CD4-positive, alpha-beta T cell treated with Interleukin-17A for 1 hour (primary cell): ENCODE data around the gene ANKRD55.
"Not testable (repeated sequence)": the region's sequence is repeated elsewhere in the genome, so short reads cannot be mapped to it uniquely, and the experiment has no call there.

Experiments
- DNase-seq: peaks from one replicate; pipeline ENCODE4 v3.0.0-alpha.2; 2020

ANKRD55 gene

DNA sequence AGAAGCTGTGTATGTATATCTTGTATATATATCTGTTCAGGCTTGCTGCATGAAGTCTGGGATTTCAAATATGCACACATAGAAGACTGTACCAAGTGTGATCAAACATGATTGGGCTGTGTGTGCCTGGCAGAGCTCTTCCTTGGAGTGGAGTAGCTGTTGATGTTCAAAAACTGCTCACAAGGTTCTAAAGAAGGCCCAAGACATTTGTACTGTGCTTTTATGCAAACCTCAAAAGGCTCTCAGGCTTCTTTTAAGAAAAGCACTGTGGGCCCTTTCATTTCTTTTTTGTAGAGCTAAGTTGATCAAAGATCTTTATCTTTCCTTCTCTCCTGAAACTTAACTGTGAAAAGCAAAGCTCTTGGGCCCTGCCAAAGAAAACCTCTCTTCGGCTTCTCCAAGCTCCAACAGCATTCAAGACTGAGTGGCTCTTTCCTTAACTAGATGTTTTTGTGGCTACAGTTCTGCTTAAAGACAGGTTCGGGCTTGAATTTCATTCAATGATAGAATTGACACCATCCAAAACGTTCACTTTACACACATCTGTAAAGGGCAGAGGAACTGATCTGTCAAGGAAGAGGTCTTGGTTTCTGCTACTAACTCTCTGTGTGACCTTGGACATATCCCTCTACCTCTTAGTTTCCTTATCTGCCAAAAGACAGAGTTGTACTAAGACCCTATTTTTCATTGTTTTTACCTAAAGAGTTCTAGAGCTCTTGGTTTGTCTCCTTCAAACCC, 132.5 kb downstream of the ANKRD55 start:
- DNase-seq, result peak; percentile 13

DNA sequence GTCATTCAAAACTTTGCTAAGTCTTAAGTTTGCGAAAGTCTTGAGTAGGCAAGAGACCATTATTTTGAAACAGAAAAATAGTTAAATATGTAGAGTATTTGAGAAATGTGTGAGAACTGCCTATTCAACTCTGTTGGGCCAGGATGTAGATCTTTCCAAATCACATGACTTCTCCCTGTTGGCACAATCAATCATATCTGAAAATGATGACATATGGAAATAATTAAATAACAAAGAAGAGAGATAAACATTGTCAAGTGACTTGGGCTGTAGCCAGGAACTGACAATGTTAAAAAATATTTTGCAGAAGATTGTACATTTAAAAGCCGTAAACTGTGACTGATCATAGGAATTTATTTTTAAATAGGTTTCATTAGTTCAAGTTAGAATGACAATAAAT, 133.8 kb downstream of the ANKRD55 start:
- no peak for DNase-seq

DNA sequence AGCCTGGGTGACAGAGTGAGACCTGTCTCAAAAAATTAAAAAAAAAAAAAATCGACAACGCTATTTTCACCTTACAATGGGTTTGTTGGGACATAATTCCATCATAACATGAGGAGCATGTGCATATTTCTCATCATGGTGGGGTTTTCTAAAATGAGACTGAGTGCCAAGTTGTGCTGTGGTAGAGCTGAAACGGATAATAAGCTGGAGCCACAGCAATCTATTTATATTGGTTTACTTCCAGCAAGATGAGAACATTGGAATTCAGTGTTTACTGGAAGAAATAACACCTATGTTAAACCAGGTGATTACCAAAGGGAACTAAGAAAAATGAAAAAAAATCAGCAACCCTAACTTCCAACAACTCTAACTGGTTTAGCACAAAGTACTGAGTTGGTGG, 136.1 kb downstream of the ANKRD55 start:
- no peak for DNase-seq

DNA sequence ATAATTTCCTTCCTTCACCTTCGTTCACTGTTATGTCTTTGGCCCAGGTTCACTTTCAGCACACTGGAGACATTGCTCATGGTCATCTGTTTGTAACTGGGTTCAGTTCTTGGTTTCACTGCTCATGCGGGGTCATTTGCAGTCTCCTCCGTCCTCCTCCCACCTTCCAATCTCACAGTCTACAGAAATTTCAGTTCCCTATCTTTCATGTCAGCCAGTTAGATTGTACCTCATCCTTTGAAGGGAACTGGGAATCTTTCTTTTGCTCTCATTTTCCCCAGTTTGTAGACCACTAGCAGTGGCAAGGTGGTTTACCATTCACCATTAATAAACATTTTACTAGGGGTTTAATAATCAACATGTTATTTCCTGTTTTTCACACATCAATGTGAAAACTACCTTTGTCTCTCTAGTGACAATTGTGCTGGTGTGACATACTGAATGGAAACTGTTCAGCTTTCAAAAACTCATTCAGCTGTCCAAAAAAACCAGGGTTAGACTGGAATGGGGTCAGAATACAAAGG, 137.5 kb downstream of the ANKRD55 start:
- no peak for DNase-seq

- peak; percentile 18 for DNase-seq
These were observed 138.4 kb downstream of the ANKRD55 start for GRCh38 chr5:56094579-56095361.

DNA sequence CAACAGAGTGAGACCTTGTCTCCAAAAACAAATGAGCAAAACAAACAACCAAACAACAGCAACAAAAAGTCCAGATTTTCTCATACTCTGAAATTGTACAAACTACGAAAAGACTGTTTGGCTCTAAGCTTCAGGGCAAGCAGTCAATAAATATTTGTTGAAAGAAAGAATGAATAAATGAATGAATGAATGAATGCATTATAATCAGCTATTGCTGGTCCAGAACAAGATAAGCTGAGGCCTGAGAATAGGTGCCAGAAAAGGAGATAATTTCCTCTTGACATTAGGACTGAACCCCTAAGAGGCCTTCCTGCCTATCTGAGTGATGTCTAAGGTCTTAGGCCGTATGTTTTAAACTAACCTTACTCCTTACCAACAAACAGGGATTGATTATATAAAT, 139.2 kb downstream of the ANKRD55 start:
- DNase-seq, result no peak

DNA sequence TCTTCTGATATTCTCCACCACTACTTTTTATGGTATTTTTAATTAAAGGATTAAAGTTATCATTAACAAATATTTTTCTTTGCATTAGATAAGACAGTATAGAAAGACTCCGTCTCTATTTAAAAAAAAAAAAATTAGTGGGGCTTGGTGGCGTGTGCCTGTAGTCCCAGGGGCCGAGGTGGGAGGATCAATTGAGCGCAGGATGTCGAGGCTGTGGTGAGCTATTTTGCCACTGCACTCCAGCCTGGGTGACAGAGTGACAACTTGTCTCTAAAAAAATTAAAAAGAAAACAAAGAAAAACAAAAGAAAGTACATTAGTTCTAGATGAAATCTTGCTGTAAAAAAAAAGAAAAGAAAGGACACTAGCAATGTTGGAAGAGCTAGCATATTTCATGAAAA, 141.0 kb downstream of the ANKRD55 start:
- DNase-seq, result no peak

- no peak for DNase-seq
These were observed 141.5 kb downstream of the ANKRD55 start for GRCh38 chr5:56091664-56092063.

DNA sequence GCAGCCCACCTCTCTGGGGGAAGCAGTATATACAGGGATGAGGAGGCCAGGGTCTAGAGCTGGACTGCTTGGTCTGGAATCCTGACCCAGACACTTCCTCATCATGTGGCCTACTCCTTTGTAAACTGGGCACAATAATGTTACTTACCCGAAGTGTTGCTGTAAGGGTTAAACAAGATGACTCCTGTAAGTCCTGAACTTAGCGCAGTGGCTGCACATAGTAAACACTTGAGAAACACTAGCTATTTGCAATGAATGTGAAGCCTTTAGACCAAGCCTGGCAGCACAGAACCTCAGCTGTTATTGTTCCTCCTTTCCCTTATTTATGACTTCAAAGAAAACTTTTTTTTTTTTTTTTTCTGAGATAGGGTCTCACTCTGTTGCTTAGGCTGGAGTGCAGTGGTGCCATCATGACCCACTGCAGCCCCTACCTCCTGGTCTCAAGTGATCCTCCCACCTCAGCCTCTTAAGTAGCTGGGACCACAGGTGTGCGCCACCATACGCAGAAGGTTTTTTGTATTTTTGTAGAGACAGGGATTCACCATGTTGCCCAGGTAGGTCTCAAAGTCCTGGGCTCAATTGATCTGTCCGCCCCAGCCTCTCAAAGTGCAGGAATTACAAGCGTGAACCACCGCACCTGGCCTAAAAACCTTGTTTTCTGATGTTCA, 142.2 kb downstream of the ANKRD55 start:
- DNase-seq, result no peak

DNA sequence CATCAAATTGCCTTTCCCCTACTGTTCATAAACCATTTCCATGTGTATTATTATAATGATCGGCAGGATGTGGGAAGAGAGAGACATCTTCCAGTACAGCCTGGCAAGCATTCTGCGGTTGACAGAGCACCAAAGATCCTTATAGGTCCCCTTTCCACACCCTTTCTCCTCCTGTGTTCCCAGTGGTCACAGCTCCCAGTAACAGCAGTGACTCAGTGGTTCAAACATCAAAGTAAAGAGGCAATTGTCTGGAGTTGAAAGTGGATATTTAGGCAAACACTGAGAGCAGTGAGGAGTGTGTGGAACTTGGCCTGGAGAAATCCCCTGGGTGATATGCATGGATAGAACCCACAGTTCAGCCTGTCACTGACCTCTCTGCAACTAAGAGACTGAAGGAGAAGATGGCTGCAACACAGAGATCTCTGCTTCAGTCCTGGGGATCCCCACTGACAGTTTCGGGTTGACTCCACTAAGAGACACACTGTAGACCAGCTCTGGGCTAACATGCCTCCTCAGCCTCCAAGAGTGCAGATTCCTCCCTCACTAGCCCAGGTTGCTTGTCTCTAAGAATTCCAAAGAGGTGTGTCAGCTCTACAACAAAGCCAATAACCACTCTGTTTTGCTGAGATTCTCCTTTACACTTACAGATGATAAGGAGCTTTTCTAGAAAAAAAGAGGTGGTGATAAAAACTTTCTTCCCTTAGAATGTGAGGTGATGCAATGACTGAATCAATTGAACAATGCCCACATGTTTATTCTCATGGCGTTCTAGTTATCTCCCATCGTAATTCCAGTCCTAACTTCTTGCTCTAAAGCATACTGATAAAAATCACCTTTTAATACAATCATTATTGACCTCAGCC, 143.9 kb downstream of the ANKRD55 start:
- DNase-seq, result no peak

GRCh38 chr5:56088431-56088949, 144.6 kb downstream of the ANKRD55 start:
- DNase-seq, result no peak

DNA sequence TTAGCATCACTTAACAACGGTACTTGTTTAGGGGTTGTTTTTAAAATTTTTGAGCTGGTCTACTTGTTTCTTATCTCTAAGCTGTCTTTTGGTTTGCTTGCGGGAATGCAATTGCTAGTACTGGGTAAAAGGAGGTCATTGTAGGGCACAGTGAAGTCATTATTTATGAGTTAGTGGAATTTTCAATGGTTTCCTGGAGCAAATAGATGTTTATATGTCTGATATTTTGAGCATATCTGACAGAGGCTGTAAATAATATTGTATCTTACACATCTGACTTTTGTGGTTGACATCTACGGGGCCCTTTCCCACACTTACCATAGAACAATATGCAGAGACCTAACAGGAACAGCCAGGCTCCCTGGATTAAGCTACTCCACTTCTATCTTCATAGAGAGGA, 147.9 kb downstream of the ANKRD55 start:
- no peak for DNase-seq

DNA sequence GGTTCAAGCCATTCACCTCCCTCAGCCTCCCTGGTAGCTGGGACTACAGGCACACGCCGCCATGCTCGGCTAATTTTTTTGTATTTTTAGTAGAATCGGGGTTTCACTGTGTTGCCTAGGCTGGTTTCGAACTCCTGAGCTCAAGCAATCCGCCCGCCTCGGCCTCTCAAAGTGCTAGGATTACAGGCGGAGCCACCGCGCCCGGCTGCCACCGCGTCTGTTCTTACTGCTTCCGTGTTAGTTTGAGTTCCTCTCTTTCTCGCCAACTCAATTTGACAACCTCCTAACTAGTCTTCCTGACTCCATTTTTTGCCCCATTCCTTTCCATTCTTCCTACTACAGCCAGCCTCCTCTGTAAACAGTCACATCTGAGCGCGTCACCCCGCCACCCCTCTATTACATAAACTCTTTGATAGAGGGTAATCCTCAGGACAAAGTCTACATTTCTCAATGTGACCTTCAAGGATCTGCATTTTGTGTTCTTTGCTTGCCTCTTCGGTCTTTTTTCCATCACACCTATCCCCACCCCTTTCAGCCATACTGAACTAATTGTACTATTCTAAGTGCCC, 149.8 kb downstream of the ANKRD55 start:
- no peak for DNase-seq

DNA sequence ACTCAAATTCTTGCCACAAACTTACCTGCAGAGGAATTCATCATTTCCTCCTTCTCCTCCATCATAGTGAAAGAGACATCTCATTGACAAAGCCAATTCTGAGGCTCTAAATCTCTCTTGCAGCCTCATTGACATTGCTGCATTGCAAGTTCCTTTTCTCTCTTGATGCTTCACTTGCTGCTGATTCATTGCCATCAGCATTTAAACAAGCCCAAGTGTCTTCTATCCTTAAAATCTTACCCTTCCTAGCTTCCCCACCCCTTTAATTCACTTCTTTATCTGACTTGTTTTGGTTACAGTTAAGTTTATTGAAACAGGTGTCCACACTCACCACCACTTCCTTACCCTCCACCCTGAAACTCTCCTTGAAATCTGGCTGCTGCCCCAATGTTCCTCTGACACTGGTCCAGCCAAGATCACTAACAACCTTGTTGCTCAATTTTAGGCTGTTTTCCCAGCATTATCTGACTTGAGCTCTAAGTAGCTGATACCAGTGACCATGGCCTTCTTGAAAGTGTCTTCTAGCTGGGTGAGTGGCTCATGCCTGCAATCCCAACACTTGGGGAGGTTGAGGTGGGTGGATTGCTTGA, 152.0 kb downstream of the ANKRD55 start:
- peak; percentile 36 for DNase-seq

- DNase-seq, result no peak
These were observed 152.6 kb downstream of the ANKRD55 start for GRCh38 chr5:56080375-56081052.

DNA sequence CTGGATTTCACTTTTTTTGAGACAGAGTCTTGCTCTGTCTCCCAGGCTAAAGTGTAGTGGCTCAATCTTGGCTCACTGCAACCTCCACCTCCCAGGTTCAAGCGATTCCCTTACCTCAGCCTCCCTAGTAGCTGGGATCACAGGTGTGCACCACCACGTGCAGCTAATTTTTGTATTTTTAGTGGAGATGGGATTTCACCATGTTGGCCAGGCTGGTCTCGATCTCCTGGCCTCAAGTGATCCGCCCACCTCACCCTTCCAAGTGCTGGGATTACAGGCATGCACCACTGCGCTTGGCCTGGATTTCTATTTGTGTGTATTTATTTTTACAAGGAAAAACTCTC, 154.0 kb downstream of the ANKRD55 start:
- not testable (repeated sequence) for DNase-seq

DNA sequence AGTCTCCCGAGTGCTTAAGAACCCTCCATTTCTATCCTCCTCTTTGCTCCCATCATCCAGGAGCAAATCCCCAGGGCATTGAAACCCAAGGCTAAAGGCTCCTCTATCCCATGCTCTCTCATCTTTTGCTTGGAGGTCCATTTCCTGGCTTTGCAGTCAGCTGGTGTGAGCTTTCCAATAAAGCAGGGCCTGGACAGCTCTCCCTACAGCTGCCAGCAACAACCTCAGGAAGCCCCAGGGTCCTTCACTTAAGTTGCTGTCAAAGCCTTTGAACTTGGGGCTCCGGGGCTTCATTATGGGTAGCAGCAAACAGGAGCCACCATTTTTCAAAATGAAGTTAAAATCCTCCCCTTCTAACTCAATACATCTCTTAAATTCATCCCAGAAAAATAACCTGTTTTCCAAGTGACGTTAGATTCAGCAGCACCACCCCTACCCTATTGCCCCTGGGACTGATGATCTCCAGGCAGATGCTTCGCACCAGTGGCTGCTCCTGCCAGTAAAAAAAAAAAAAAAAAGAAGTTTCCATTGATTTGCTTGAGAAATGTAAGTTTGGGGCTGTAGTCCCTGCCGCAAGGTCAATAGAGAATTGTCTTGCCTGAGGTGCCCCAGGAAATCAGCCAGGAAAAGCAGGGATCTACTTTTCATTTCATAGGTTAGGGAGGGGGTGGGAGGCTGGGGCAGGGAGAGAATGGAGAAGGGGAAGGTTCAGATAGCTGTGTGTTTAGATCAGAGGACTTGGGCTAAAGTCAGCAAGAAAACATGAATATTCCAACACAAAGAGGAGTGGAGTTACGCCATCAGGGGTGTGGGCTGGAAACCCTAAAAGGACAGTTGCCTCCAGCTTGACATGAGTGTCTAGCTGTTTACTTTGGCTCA, 154.6 kb downstream of the ANKRD55 start:
- DNase-seq, result no peak

DNA sequence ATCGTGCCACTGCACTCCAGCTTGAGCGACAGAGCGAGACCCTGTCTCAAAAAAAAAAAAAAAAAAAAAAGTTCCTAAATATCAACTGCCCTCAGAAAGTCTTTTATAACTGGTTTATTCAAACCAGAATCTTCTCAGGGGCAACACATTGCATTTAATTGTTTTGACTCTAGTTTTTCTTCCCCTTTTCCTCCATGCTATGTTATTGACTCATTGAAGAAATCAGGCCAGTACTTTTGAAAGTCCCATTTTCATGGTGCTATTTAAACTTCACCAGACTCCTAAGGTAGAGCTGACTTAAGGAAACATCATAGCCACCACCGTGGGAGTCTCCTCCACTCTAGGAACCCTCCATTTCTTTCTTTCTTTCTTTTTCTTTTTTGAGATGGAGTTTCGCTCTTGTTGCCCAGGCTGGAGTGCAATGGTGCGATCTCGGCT, 155.3 kb downstream of the ANKRD55 start:
- DNase-seq, result no peak

- DNase-seq, result no peak
These were observed 156.6 kb downstream of the ANKRD55 start for GRCh38 chr5:56076486-56076885.

DNA sequence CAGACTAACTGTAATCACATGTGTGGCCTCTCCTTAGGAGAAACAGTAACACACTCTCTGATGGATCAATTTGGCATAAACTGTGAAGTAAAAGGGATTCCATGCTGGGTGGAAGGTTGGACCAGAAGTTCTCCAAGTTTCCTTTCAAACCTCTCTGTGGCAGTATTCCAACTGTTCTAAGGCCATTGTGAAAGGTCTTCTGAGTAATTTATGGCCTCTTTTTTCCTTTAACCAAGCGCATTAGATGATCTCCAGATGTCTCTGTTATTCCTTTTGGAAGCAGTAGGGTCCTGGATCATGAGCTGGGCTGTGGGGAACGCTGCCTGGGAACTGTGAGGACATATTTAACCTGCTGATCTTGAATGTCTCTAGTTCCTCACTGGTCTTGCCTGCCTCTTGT, 157.8 kb downstream of the ANKRD55 start:
- no peak for DNase-seq
